K562 (cell line): ENCODE results near the gene SNX9. TPM values are rescaled to one million over a fixed set of nuclear protein-coding genes. Genes with fewer than 3 reads are reported as not detected.

Source experiments
- CEBPZ ChIP-seq: fragments of 150-350 bp; IDR thresholded peaks from 2 replicates; pipeline ENCODE4 v1.6.1; 2014; ENCODE audit warnings: low read depth, mild to moderate bottlenecking, low read length, borderline replicate concordance
- TFE3 ChIP-seq: fragments of 450-650 bp; formaldehyde crosslinking; IDR thresholded peaks from 2 replicates; pipeline ENCODE4 v1.4.0; 2020; ENCODE audit warnings: mild to moderate bottlenecking, mixed read lengths
- ZNF143 ChIP-seq: sonication (generic); formaldehyde crosslinking; IDR thresholded peaks from 2 replicates; pipeline ENCODE4 v1.9.0; 2022; ENCODE audit warnings: mild to moderate bottlenecking, missing genetic modification reagents
- ZNF436 ChIP-seq: fragments of 250-450, 450-650 bp; sonication (Bioruptor Pico); formaldehyde crosslinking; IDR thresholded peaks from 2 replicates; pipeline ENCODE4 v1.7.0; 2020; ENCODE audit warnings: mild to moderate bottlenecking
- polyA plus RNA-seq, 8 experiments: library from polyadenylated mRNA; depleted of rRNA in 4 of 8; stranded (reverse) in 5 of 8; unstranded in 3 of 8; fragments of >200 nt; fragmentation: Nextera tagmentation in 2 of 8; fragmentation: Illumina TruSeq in 1 of 8; extraction: Ambion mirVana in 2 of 8; extraction: Trizol in 1 of 8; gene quantifications; 2 replicates each; pipeline versions ENCODE4 v1.2.1 to v1.2.3, GENCODE V29; 2011 to 2014; ENCODE audit warnings: inconsistent platforms in 1 of 8, missing spikeins in 1 of 8
- total RNA-seq, 7 experiments: library from RNA; depleted of rRNA in 6 of 7; stranded (reverse); fragments of >200 nt in 6 of 7; fragmentation: Illumina TruSeq in 2 of 7; extraction: Trizol in 2 of 7; gene quantifications; 2 replicates each; pipeline versions ENCODE4 v1.2.1 to v1.2.3, GENCODE V29; 2011 to 2021; ENCODE audit warnings: low replicate concordance in 1 of 7

SNX9 gene
- total and polyA plus RNA-seq, 9 of the 15 experiments (the other 6 are each of a cell fraction or from before 2014, with no cell fraction given): 6.0 to 81.7 (median 57.1) TPM

- TF ChIP-seq ZNF143 (CRISPR knock-in tag) (no peak), TFE3 (CRISPR knock-in tag) (no peak), CEBPZ (no peak), ZNF436 (CRISPR knock-in tag) (no peak)
These were observed 118.2 kb downstream of the SNX9 start (continued) for GRCh38 chr6:157941101-157941863.
